HEK293 (cell line): ENCODE results near the gene SYNE1.

Source experiments
- CTCF ChIA-PET: fragments of 350-600 bp; formaldehyde crosslinking; extraction: SDS; loops from one replicate; lab custom pipeline; 2021; ENCODE audit warnings: antibody characterized with exemption; lab: Yijun Ruan, JAX
- POLR2A ChIA-PET: fragments of 300-600 bp; formaldehyde crosslinking; extraction: SDS; loops from one replicate; lab custom pipeline; 2020; ENCODE audit warnings: antibody characterized with exemption, inconsistent platforms; lab: Yijun Ruan, JAX
- H3K27ac ChIP-seq: fragments of 200-500 bp; sonication (Bioruptor generic); 2 replicates; pipeline ENCODE4 v1.5.1; 2014; ENCODE audit warnings: low read depth, low read length, control low read depth, inconsistent platforms; ENCODE audit errors: extremely low read depth
- H3K36me3 ChIP-seq, 2 experiments: fragments of 200-500 bp in 1 of 2; sonication (Bioruptor generic) in 1 of 2; 1 replicate in 1 of 2; 2 replicates in 1 of 2; pipeline ENCODE4 v1.5.1; 2014 to 2017; ENCODE audit warnings: inconsistent platforms in 2 of 2, low read length in 2 of 2; ENCODE audit not compliant: control insufficient read depth in 2 of 2, insufficient read depth in 1 of 2
- H3K4me1 ChIP-seq: fragments of 200-500 bp; sonication (Bioruptor generic); 2 replicates; pipeline ENCODE4 v1.5.1; 2014; ENCODE audit warnings: mild to moderate bottlenecking, low read length, inconsistent platforms; ENCODE audit not compliant: control insufficient read depth, insufficient read depth
- H3K4me3 ChIP-seq: 2 replicates; pipeline ENCODE4 v1.5.1; 2011; ENCODE audit warnings: low read depth, mild to moderate bottlenecking, control low read depth, low read length, moderate library complexity
- H3K9me3 ChIP-seq: fragments of 200-500 bp; sonication (Bioruptor generic); 2 replicates; pipeline ENCODE4 v1.5.1; 2014; ENCODE audit warnings: low read depth, low read length, inconsistent platforms; ENCODE audit not compliant: control insufficient read depth, insufficient read depth
- WT1 ChIP-seq: fragments of 450-650 bp; formaldehyde crosslinking; IDR thresholded peaks from 2 replicates; pipeline ENCODE4 v1.5.1; 2016; ENCODE audit warnings: missing biosample characterization, missing genetic modification characterization
- YY2 ChIP-seq: fragments of 450-650 bp; formaldehyde crosslinking; IDR thresholded peaks from 2 replicates; pipeline ENCODE4 v1.5.1; 2016; ENCODE audit warnings: missing biosample characterization, missing genetic modification characterization
- ZBTB21 ChIP-seq: fragments of 450-650 bp; formaldehyde crosslinking; IDR thresholded peaks from 2 replicates; pipeline ENCODE4 v1.5.1; 2017; ENCODE audit warnings: missing biosample characterization, missing genetic modification characterization
- ZNF211 ChIP-seq: fragments of 450-650 bp; formaldehyde crosslinking; IDR thresholded peaks from 2 replicates; pipeline ENCODE4 v1.5.1; 2016; ENCODE audit warnings: low read depth, missing biosample characterization, missing genetic modification characterization
- ZNF214 ChIP-seq: fragments of 450-650 bp; formaldehyde crosslinking; IDR thresholded peaks from 2 replicates; pipeline ENCODE4 v1.5.1; 2017; ENCODE audit warnings: missing biosample characterization, mild to moderate bottlenecking, missing genetic modification characterization, borderline replicate concordance
- ZNF248 ChIP-seq: fragments of 450-650 bp; formaldehyde crosslinking; IDR thresholded peaks from 2 replicates; pipeline ENCODE4 v1.5.1; 2017; ENCODE audit warnings: missing biosample characterization, missing genetic modification characterization
- ZNF274 ChIP-seq, 2 experiments: fragments of 200-500 bp in 1 of 2; fragments of 450-650 bp in 1 of 2; sonication (Bioruptor generic) in 1 of 2; formaldehyde crosslinking in 1 of 2; IDR thresholded peaks; 2 replicates each; pipeline versions ENCODE4 v1.5.1 to v1.6.1; 2014 to 2016; ENCODE audit warnings: borderline replicate concordance in 1 of 2, inconsistent platforms in 1 of 2, low read length in 1 of 2, missing biosample characterization in 1 of 2, missing genetic modification characterization in 1 of 2
- ZNF324 ChIP-seq: fragments of 450-650 bp; formaldehyde crosslinking; IDR thresholded peaks from 2 replicates; pipeline ENCODE4 v1.5.1; 2016; ENCODE audit warnings: missing biosample characterization, missing genetic modification characterization
- ZNF624 ChIP-seq: fragments of 450-650 bp; formaldehyde crosslinking; IDR thresholded peaks from 2 replicates; pipeline ENCODE4 v1.5.1; 2017; ENCODE audit warnings: missing biosample characterization, missing genetic modification characterization
- ZNF670 ChIP-seq: fragments of 450-650 bp; formaldehyde crosslinking; IDR thresholded peaks from 2 replicates; pipeline ENCODE4 v1.5.1; 2016; ENCODE audit warnings: missing biosample characterization, missing genetic modification characterization, low read depth
- ZNF677 ChIP-seq: fragments of 450-650 bp; IDR thresholded peaks from 2 replicates; pipeline ENCODE4 v1.5.0; 2018; ENCODE audit warnings: missing biosample characterization, mild to moderate bottlenecking, missing genetic modification characterization, moderate library complexity
- ZNF76 ChIP-seq: fragments of 450-650 bp; formaldehyde crosslinking; IDR thresholded peaks from 2 replicates; pipeline ENCODE4; 2016; ENCODE audit warnings: low read depth, missing biosample characterization, missing genetic modification characterization, borderline replicate concordance
- TF ChIP-seq, protein P1 (sequence below): fragments of 450-650 bp; formaldehyde crosslinking; IDR thresholded peaks from 2 replicates; pipeline ENCODE4 v1.5.0; 2017; ENCODE audit warnings: missing biosample characterization, missing genetic modification characterization, borderline replicate concordance
- TF ChIP-seq, protein P2 (sequence below): fragments of 450-650 bp; formaldehyde crosslinking; conservative IDR thresholded peaks from 2 replicates; pipeline ENCODE4 v1.5.1; 2016; ENCODE audit warnings: low read depth, missing biosample characterization, missing genetic modification characterization
- TF ChIP-seq, protein P3 (sequence below): fragments of 450-650 bp; formaldehyde crosslinking; IDR thresholded peaks from 2 replicates; pipeline ENCODE4 v1.5.1; 2017; ENCODE audit warnings: missing biosample characterization, mild to moderate bottlenecking, missing genetic modification characterization, moderate library complexity
- TF ChIP-seq, protein P4 (sequence below): fragments of 450-650 bp; formaldehyde crosslinking; IDR thresholded peaks from 2 replicates; pipeline ENCODE4 v1.5.1; 2016; ENCODE audit warnings: missing biosample characterization, missing genetic modification characterization, borderline replicate concordance

The SYNE1 gene

DNA sequence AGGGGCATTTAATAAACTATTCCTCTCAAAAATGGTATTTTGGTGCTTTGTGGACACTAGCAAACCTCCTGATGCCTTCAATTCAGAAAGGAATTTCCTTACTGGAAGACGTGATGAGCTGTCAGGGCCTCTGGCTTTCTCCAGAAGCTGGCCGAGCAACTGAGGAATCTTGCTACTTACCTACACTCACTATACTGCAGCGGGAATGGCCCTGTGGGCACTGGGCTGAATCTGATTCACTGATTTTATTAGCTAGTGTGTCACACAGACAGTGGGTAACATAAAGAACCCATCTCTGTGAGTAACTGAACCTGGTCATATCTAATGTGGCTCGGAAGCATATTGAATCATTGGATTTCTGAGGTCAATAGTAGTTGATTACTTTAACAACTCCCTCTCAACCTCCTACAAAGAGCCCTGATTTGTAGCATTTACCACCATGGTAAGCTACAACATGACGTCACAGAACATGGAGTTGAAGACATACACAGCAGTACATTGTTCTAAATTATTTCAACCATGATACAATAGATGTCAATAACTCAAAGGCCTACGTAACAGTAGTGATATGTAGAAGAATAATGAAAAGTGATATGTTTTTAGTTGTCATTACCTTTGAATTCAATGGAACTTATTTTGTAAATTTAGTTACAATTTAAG lies 232.1 kb downstream of the SYNE1 start:
- POLR2A ChIA-PET: no interaction called here
- CTCF ChIA-PET: no interaction called here
- Histone ChIP-seq H3K9me3 (no peaks in the 10 kb centered on the region), H3K36me3 (no peaks in the 10 kb centered on the region), H3K4me3 (no peak overlapping the region), H3K4me1 (no peaks in the 10 kb centered on the region; the same call in 1 of the 2 replicates), H3K27ac (no peak overlapping the region)
- TF ChIP-seq WT1 (tag by site-specific recombination) (no peak), ZNF274 (IDR thresholded peaks at IDR 0.05; ENCODE audit: low read length) (no peak), ZNF274 (tag by site-specific recombination; IDR thresholded peaks at IDR 0.05; ENCODE audit: borderline replicate concordance) (no peak), YY2 (no peak)
- TF ChIP-seq, protein P1, sequence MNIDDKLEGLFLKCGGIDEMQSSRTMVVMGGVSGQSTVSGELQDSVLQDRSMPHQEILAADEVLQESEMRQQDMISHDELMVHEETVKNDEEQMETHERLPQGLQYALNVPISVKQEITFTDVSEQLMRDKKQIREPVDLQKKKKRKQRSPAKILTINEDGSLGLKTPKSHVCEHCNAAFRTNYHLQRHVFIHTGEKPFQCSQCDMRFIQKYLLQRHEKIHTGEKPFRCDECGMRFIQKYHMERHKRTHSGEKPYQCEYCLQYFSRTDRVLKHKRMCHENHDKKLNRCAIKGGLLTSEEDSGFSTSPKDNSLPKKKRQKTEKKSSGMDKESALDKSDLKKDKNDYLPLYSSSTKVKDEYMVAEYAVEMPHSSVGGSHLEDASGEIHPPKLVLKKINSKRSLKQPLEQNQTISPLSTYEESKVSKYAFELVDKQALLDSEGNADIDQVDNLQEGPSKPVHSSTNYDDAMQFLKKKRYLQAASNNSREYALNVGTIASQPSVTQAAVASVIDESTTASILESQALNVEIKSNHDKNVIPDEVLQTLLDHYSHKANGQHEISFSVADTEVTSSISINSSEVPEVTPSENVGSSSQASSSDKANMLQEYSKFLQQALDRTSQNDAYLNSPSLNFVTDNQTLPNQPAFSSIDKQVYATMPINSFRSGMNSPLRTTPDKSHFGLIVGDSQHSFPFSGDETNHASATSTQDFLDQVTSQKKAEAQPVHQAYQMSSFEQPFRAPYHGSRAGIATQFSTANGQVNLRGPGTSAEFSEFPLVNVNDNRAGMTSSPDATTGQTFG (tag by site-specific recombination): no peak

DNA sequence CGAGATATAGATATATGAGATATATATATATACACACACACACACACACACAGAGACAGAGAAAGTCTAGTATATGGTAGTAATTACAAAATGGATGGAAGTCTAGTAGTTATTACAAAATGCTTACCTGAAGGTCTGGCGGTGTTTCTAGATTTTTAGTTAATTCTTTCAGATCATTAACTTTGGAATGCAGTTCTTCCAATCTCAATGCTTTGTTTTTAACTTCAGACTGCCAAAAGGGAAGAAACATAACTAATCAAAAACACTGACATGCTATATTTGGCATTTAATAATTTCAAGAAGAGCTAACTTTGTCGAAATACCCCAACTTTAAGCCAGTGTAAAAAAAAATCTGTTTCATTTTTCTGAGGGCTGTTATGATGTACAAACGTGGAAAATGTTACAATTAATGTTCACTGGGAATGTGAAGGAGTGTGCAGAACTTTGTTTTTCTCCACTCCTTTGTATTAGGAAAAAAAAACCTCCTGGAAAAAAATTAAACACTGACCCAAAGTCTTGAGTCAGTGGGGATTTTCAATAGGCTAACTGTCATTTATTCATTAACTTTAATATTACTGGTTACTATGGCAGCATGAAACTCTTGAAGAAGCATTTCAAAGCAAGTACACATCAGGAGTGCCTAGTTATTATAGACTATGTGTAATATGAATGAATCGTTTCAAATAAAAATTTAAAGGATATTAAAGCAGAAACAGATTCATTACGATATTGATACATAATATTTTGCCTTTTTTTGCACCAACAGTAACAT lies 232.9 kb downstream of the SYNE1 start:
- H3K9me3 ChIP-seq: no peaks in the 10 kb centered on the region
- H3K27ac ChIP-seq: no peak overlapping the region
- ChIA-PET POLR2A (no interaction called here), CTCF (no interaction called here)
- no peak overlapping the region for H3K4me3 ChIP-seq
- TF ChIP-seq ZNF677 (tag by site-specific recombination) (no peak), ZNF211 (no peak), ZNF624 (no peak), ZBTB21 (tag by site-specific recombination) (no peak), ZNF214 (no peak), ZNF248 (tag by site-specific recombination) (no peak), ZNF76 (tag by site-specific recombination) (no peak), ZNF670 (tag by site-specific recombination) (no peak), ZNF324 (tag by site-specific recombination) (no peak)
- TF ChIP-seq, protein P2, sequence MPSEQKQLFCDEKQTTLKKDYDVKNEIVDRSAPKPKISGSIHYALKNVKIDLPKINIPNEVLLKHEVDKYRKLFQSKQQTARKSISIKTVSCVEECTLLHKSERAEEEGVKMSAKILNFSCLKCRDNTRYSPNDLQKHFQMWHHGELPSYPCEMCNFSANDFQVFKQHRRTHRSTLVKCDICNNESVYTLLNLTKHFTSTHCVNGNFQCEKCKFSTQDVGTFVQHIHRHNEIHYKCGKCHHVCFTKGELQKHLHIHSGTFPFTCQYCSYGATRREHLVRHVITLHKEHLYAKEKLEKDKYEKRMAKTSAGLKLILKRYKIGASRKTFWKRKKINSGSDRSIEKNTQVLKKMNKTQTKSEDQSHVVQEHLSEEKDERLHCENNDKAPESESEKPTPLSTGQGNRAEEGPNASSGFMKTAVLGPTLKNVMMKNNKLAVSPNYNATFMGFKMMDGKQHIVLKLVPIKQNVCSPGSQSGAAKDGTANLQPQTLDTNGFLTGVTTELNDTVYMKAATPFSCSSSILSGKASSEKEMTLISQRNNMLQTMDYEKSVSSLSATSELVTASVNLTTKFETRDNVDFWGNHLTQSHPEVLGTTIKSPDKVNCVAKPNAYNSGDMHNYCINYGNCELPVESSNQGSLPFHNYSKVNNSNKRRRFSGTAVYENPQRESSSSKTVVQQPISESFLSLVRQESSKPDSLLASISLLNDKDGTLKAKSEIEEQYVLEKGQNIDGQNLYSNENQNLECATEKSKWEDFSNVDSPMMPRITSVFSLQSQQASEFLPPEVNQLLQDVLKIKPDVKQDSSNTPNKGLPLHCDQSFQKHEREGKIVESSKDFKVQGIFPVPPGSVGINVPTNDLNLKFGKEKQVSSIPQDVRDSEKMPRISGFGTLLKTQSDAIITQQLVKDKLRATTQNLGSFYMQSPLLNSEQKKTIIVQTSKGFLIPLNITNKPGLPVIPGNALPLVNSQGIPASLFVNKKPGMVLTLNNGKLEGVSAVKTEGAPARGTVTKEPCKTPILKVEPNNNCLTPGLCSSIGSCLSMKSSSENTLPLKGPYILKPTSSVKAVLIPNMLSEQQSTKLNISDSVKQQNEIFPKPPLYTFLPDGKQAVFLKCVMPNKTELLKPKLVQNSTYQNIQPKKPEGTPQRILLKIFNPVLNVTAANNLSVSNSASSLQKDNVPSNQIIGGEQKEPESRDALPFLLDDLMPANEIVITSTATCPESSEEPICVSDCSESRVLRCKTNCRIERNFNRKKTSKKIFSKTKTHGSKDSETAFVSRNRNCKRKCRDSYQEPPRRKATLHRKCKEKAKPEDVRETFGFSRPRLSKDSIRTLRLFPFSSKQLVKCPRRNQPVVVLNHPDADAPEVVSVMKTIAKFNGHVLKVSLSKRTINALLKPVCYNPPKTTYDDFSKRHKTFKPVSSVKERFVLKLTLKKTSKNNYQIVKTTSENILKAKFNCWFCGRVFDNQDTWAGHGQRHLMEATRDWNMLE: no peak
- TF ChIP-seq, protein P3, sequence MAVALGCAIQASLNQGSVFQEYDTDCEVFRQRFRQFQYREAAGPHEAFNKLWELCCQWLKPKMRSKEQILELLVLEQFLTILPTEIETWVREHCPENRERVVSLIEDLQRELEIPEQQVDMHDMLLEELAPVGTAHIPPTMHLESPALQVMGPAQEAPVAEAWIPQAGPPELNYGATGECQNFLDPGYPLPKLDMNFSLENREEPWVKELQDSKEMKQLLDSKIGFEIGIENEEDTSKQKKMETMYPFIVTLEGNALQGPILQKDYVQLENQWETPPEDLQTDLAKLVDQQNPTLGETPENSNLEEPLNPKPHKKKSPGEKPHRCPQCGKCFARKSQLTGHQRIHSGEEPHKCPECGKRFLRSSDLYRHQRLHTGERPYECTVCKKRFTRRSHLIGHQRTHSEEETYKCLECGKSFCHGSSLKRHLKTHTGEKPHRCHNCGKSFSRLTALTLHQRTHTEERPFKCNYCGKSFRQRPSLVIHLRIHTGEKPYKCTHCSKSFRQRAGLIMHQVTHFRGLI (tag by site-specific recombination): no peak
- TF ChIP-seq, protein P4, sequence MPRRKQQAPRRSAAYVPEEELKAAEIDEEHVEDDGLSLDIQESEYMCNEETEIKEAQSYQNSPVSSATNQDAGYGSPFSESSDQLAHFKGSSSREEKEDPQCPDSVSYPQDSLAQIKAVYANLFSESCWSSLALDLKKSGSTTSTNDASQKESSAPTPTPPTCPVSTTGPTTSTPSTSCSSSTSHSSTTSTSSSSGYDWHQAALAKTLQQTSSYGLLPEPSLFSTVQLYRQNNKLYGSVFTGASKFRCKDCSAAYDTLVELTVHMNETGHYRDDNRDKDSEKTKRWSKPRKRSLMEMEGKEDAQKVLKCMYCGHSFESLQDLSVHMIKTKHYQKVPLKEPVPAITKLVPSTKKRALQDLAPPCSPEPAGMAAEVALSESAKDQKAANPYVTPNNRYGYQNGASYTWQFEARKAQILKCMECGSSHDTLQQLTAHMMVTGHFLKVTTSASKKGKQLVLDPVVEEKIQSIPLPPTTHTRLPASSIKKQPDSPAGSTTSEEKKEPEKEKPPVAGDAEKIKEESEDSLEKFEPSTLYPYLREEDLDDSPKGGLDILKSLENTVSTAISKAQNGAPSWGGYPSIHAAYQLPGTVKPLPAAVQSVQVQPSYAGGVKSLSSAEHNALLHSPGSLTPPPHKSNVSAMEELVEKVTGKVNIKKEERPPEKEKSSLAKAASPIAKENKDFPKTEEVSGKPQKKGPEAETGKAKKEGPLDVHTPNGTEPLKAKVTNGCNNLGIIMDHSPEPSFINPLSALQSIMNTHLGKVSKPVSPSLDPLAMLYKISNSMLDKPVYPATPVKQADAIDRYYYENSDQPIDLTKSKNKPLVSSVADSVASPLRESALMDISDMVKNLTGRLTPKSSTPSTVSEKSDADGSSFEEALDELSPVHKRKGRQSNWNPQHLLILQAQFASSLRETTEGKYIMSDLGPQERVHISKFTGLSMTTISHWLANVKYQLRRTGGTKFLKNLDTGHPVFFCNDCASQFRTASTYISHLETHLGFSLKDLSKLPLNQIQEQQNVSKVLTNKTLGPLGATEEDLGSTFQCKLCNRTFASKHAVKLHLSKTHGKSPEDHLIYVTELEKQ (tag by site-specific recombination): no peak
- H3K4me1 ChIP-seq: no peaks in the 10 kb centered on the region; the same call in 1 of the 2 replicates
- no peaks in the 10 kb centered on the region for H3K36me3 ChIP-seq
